Neuron (in vitro differentiated cells): Measurements from ENCODE around the gene SOD3.

Experiments
- H2AFZ ChIP-seq: one replicate; pipeline ENCODE4 v1.6.1; 2013; ENCODE audit warnings: low read depth, mild to moderate bottlenecking, inconsistent platforms, low read length, moderate library complexity
- H3K27me3 ChIP-seq: one replicate; pipeline ENCODE4 v1.6.1; 2013; ENCODE audit warnings: low read length; ENCODE audit not compliant: insufficient read depth
- H3K36me3 ChIP-seq: one replicate; pipeline ENCODE4 v1.6.1; 2013; ENCODE audit warnings: low read length; ENCODE audit not compliant: insufficient read depth
- H3K4me1 ChIP-seq: one replicate; pipeline ENCODE4 v1.6.1; 2013; ENCODE audit warnings: low read length; ENCODE audit not compliant: insufficient read depth
- H3K4me3 ChIP-seq: 2 replicates; pipeline ENCODE4 v1.5.1; 2013; ENCODE audit warnings: mild to moderate bottlenecking, low read length, moderate library complexity
- H3K9me3 ChIP-seq: one replicate; pipeline ENCODE4 v1.6.1; 2013; ENCODE audit warnings: low read length

Gene SOD3

DNA sequence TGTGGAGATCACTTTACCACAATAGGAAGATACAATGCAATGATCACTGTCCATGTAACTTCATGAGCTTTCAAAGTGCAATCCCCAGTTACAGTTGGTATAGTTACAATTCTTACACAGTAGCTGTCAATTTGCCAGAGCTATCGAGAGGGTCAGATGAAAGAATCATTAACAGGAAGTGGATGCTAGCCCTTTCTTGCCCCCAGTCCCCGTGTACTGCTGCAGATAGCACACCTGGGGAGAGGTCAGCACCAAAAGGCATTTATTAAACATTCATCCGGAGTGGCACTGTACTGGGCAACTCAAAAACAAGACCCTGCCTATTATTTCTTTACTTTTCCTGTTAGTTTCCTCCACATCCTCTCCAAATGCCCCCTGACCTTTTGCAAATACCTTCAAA lies 47.7 kb downstream of the SOD3 start:
- Histone ChIP-seq H3K9me3 (peaks cover 1% of the 10 kb centered on the region), H3K36me3 (no peaks in the 10 kb centered on the region), H3K4me3 (no peak overlapping the region), H3K4me1 (no peaks in the 10 kb centered on the region), H3K27me3 (no peaks in the 10 kb centered on the region), H2AFZ (no peak overlapping the region)

DNA sequence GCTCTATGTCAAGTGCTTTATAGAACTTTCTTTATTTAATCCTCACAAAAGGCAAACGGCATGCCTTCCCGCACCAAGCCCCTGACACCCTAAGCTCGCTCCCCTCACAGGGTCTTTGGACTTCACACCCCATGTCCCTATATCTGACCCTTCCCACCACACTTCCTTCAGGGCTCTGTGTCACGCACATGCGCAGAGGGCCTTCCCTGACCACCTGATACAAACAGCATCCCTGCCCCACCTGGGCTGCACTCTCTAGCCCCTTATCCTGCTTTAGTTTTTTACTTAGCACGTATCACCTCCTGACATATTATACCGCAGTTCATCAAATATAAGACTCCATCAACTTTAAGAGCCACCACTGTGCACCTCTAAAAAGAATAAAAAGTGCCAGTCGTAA lies 49.8 kb downstream of the SOD3 start:
- H3K36me3 ChIP-seq: no peaks in the 10 kb centered on the region
- peaks cover 1% of the 10 kb centered on the region for H3K9me3 ChIP-seq
- H3K27me3 ChIP-seq: no peaks in the 10 kb centered on the region
- H3K4me1 ChIP-seq: no peaks in the 10 kb centered on the region
- H2AFZ ChIP-seq: no peak overlapping the region
- H3K4me3 ChIP-seq: no peak overlapping the region

DNA sequence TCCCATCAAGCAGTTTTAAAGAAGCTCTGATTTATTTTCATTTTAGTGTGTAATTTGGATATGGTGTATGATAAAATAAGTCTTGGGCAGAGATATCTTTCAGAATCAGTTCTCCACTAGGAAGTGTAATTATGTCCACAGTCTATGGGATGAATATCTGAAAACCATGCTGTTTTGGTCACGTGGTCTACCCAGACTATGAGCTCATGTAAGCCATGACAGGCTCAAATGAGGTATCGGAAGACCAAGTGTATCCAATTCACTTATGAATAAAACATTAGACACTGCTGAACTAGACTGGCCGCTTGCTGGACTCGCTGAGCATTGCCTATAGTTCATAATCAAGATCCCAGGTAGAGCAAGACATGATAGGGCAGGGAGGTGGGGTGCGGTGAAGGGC lies 50.5 kb downstream of the SOD3 start:
- no peak overlapping the region for H2AFZ ChIP-seq
- no peaks in the 10 kb centered on the region for H3K36me3 ChIP-seq
- H3K4me1 ChIP-seq: no peaks in the 10 kb centered on the region
- no peak overlapping the region for H3K4me3 ChIP-seq
- no peaks in the 10 kb centered on the region for H3K9me3 ChIP-seq
- H3K27me3 ChIP-seq: no peaks in the 10 kb centered on the region

DNA sequence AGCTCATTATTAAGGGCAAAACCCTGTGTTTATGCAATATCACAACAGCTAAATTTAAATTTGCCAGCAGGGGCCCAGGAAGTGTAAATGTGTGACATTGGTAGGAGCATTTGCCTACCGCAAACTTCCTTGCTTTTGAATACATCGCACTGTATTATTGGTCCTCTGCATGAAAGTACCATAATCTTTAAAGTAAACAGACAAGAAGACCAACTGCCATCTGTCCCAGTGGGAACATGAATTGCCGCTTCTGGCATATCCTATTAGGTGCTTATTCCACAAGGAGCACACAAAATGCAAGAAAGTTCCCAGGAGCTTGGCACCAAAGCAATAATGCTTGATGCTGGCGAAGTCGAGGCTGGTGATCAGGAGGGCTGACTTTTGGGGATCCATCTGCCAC lies 51.3 kb downstream of the SOD3 start:
- Histone ChIP-seq H3K9me3 (no peaks in the 10 kb centered on the region), H2AFZ (no peak overlapping the region), H3K4me3 (no peak overlapping the region), H3K36me3 (no peaks in the 10 kb centered on the region), H3K27me3 (no peaks in the 10 kb centered on the region), H3K4me1 (no peaks in the 10 kb centered on the region)

DNA sequence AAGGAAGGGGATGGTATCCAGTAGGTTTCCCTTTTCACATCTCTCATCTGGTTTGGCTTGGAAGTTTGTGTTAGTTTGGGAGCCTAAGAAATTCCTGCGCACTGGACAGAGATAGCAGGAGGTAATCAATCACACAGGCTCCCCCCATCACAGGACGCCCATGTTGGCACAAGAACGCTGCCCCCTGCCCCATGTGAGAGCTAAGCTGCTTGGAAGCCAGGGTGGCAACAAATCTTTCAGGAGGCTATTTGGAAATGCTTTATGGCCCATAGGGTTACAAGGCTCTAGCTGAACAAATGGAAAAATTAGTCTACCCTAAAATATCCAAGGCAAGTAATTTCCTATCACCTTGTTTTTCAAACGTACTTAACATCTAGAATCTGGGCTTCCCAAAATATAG lies 54.0 kb downstream of the SOD3 start:
- H3K9me3 ChIP-seq: no peaks in the 10 kb centered on the region
- no peak overlapping the region for H2AFZ ChIP-seq
- H3K27me3 ChIP-seq: no peaks in the 10 kb centered on the region
- H3K4me3 ChIP-seq: no peak overlapping the region
- H3K4me1 ChIP-seq: no peaks in the 10 kb centered on the region
- H3K36me3 ChIP-seq: no peaks in the 10 kb centered on the region

DNA sequence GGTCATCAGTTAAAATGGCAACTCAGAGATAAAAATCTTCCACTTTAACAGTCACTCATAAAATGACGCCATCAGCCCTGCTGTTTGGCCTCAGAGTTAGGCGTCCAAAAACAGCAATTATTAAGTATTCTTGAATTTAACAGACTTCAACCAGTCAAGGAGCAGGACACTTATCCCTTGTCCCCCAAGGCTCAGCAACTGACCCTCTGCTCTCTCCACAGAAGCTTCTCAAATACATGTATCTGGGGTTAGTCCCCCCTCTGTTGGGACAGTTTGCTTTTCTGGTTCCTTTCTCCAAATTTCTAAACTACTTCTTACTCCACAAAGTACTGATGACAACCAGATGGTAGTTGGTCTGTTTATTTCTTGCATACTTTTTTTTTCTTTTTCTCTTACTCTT lies 54.4 kb downstream of the SOD3 start:
- Histone ChIP-seq H3K4me3 (no peak overlapping the region), H2AFZ (no peak overlapping the region), H3K36me3 (no peaks in the 10 kb centered on the region), H3K27me3 (no peaks in the 10 kb centered on the region), H3K9me3 (no peaks in the 10 kb centered on the region), H3K4me1 (no peaks in the 10 kb centered on the region)
